Measurements from ENCODE around the gene CTPS1.

- TF ChIP-seq, protein P1, sequence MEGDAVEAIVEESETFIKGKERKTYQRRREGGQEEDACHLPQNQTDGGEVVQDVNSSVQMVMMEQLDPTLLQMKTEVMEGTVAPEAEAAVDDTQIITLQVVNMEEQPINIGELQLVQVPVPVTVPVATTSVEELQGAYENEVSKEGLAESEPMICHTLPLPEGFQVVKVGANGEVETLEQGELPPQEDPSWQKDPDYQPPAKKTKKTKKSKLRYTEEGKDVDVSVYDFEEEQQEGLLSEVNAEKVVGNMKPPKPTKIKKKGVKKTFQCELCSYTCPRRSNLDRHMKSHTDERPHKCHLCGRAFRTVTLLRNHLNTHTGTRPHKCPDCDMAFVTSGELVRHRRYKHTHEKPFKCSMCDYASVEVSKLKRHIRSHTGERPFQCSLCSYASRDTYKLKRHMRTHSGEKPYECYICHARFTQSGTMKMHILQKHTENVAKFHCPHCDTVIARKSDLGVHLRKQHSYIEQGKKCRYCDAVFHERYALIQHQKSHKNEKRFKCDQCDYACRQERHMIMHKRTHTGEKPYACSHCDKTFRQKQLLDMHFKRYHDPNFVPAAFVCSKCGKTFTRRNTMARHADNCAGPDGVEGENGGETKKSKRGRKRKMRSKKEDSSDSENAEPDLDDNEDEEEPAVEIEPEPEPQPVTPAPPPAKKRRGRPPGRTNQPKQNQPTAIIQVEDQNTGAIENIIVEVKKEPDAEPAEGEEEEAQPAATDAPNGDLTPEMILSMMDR (conservative IDR thresholded peaks at IDR 0.05), result no peak
- no peak for TF ChIP-seq EZH2 (IDR thresholded peaks at IDR 0.05; ENCODE audit: low read depth)
These were observed 46.7 kb downstream of the CTPS1 start for GRCh38 chr1:41025979-41026819.
